Epithelial cell of proximal tubule (primary cell): ENCODE measurements around the gene ZNF385B. TPM values are rescaled to one million over a fixed set of nuclear protein-coding genes. Genes with fewer than 3 reads are reported as not detected.

Source experiments
- DNase-seq: peaks from one replicate; pipeline ENCODE4 v3.0.0-alpha.2; 2011; ENCODE audit warnings: low read depth
- H3K4me3 ChIP-seq: 2 replicates; pipeline ENCODE4 v1.5.1; 2011; ENCODE audit warnings: low read depth, mild to moderate bottlenecking, low read length
- CTCF ChIP-seq: conservative IDR thresholded peaks from 2 replicates; pipeline ENCODE4 v1.5.1; 2012; ENCODE audit warnings: low read depth, mild to moderate bottlenecking, low read length
- total RNA-seq: library from RNA; depleted of rRNA; stranded (reverse); fragments of >200 nt; gene quantifications from 2 replicates; pipeline ENCODE4 v1.2.3, GENCODE V29; 2015

ZNF385B gene
- total RNA-seq, 1 donor from 2014 or later: 0.69 TPM

- no peak overlapping the region for H3K4me3 ChIP-seq
- TF ChIP-seq CTCF: no peak
These were observed 51.8 kb downstream of the ZNF385B start for GRCh38 chr2:179809606-179810005.

GRCh38 chr2:179805001-179805400 lies 56.4 kb downstream of the ZNF385B start:
- no peak overlapping the region for H3K4me3 ChIP-seq
- DNase-seq: no peak
- no peak for TF ChIP-seq CTCF

More at GRCh38 chr2:179809606-179810005, 51.8 kb downstream of the ZNF385B start:
- no peak for DNase-seq

GRCh38 chr2:179804206-179804605 lies 57.2 kb downstream of the ZNF385B start:
- no peak for DNase-seq
- no peak overlapping the region for H3K4me3 ChIP-seq
- no peak for TF ChIP-seq CTCF

- H3K4me3 ChIP-seq: no peak overlapping the region
- no peak for TF ChIP-seq CTCF
- no peak for DNase-seq
These were observed 59.1 kb downstream of the ZNF385B start for GRCh38 chr2:179802051-179802882.

- no peak for TF ChIP-seq CTCF
- no peak overlapping the region for H3K4me3 ChIP-seq
- DNase-seq: no peak
These were observed 60.6 kb downstream of the ZNF385B start for GRCh38 chr2:179800776-179801175.

GRCh38 chr2:179796213-179797007 lies 65.0 kb downstream of the ZNF385B start:
- no peak for DNase-seq
- no peak for TF ChIP-seq CTCF
- no peak overlapping the region for H3K4me3 ChIP-seq
